HG03025 (cell line): ENCODE results near the gene FRMD7.
"Not testable (repeated sequence)": the region's sequence is repeated elsewhere in the genome, so short reads cannot be mapped to it uniquely, and the experiment has no call there.

Source experiments
- ATAC-seq: cut with Tn5 transposase; IDR thresholded peaks from one replicate; pipeline ENCODE4 v1.9.1; 2021; ENCODE audit warnings: mild to moderate bottlenecking, moderate library complexity; ENCODE audit not compliant: unreplicated experiment, low FRiP score

Gene FRMD7

DNA sequence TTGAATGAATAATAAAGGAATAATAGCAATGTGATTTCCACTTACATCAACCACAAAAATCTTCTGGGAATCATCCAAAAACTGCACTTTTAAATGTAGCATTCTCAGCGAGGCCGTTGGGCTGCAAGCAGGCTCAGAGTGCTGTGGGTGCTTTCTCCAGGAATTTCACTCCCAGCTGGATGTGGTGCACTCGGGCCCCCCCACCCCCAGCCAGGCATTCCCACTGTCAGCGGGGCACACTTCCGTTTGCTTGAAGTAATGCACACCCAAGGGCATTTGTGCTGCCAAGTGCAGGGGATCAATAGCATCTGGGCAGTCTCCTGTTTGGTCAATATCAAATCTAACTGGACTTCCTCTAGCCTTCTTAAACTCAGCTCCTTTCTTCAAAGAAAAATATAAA lies at the start of gene FRMD7:
Gene FRMD7 (minus strand): TSS at position 278 of the 400 bp plus-strand sequence. CDS start 176 bp downstream, at position 102.
- ATAC-seq = no peak

DNA sequence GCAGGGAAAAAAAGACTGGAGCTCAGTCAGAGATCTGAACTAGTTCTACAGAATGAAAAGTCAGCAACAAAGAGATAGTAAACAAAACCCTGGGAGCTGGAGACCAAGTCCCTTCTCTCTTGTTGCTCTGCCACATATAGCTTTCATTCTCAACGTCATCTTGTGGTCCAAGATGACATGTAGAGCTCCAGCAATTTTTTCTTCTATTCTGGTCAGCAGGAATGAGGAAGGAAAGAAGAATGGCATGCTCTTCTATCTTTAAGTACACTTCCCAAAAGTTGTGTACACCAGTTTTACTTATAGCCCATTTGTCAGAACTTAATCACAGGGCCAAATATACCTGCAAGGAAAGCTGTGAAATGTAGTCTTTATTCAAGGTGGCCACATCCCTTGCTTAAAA lies 45.8 kb upstream of the FRMD7 start:
- no peak for ATAC-seq

GRCh38 chrX:132171881-132172280 lies 44.1 kb upstream of the FRMD7 start:
- no peak for ATAC-seq

DNA sequence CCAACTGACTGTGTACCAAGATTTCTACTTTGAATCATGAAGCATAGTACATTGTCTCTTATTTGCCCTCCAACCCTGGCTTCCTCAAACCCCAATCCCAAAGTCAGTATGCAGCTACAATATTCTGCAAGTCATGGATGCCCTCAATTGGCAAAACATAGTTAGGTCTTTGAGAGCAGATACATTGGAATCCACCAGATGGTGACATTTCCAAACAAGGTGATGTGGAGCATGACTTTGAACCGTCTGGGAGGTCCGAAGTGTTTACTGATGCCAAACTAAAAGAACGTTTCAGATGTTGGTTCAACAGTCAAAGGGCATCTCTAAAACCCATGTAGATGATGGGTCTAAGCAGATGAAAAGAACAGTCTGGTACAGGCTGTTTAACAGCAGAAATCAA lies 43.7 kb upstream of the FRMD7 start:
- ATAC-seq = no peak

- no peak for ATAC-seq
These were observed 41.7 kb upstream of the FRMD7 start for GRCh38 chrX:132169554-132169953.

DNA sequence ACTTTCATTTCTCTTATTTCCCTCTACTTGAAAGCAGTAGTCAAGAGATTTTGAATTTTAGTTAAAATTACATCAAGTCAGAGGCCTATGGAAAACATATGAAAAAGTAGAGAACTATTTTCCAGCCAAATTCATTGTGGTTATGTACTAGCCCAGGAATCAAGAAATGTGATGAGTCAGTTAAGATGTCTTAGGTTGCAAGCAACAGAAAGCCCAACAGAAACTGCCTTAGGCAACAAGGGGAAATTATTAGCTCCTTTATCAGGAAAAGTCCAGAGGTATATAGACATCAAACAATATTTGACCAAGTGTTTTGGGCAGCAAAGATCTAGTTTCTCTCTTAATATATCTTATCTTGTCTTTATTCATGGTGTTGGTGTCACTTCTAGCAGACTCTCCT lies 37.8 kb upstream of the FRMD7 start:
- no peak for ATAC-seq

DNA sequence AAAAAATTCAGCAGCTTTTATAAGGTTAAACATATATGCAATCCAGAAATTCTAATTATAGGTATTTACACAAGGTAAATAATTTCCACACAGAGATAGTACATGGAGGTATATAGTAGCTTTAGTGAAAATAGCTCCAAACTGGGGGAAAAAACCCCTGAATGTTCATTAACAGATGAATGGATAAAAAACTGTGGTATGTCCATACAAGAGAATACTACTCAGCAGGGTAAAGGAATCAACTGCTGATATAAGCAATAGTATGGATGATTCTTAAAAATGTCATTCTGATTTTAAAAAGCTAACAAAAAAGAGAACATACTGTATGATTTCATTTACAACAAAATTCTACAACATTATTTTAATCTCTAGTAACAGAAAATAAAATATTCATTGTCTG lies 37.2 kb upstream of the FRMD7 start:
- no peak for ATAC-seq

- ATAC-seq = not testable (repeated sequence)
These were observed 35.3 kb upstream of the FRMD7 start for GRCh38 chrX:132163094-132163493.

- ATAC-seq = no peak
These were observed 25.3 kb upstream of the FRMD7 start for GRCh38 chrX:132153166-132153565.

DNA sequence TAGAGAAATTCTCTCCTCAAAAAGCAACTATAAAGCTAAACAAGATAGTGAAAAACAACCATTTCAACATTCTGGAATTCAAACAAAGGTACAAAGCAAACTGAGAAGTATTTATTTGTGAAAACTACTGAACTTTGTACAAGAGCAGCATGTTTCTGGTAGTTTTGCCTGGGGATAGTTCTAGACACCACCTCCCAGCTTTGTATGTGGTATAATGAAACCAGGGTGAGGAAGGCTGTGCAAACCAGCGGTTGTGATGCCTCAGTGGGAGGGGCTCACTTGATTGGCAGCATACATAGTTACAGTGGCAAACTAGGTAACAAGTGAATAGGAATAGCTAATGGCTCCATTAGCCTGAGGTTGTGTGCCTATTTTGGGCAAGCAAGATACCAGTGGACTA lies 18.6 kb upstream of the FRMD7 start:
- ATAC-seq = no peak

DNA sequence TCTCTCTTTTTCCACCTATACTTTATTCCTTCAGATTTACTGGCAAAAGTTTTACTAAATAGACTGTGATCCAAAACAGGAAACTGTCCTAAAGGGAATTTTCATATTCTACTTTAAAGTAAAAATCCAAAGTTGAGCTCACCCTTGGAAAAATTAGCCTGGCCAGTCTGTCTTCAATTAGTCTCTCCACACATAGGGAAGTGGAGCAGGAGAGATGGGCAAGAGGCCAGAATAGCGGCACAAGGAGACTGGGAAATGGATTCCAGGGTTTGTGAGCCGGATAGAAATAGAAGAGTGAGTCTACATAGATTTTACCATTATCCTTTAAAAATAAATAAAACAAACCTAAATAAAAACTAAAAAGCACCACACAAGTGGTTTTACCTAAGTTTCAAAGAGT lies 16.2 kb upstream of the FRMD7 start:
- no peak for ATAC-seq

DNA sequence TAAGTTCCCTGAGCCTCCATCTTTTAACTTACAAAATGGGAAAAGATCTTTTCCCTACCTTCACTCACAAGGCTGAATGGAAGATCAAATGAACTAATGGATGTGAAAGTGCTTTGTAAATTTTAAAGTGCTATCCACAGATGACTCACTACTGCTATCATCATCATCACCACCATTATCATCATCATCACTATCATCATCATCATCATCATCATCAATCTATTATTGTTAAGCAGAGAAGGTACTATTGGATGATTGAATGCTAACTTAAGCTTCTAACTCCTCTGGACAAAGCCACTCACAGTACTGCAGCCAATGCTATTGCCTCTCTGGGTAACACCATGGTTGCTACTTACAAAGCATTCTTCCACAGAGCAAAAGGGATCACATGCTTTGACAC lies 1.9 kb downstream of the FRMD7 start:
- no peak for ATAC-seq

GRCh38 chrX:132120913-132121312 lies 6.9 kb downstream of the FRMD7 start:
- no peak for ATAC-seq

GRCh38 chrX:132119821-132120515 lies 7.9 kb downstream of the FRMD7 start:
- ATAC-seq = no peak

DNA sequence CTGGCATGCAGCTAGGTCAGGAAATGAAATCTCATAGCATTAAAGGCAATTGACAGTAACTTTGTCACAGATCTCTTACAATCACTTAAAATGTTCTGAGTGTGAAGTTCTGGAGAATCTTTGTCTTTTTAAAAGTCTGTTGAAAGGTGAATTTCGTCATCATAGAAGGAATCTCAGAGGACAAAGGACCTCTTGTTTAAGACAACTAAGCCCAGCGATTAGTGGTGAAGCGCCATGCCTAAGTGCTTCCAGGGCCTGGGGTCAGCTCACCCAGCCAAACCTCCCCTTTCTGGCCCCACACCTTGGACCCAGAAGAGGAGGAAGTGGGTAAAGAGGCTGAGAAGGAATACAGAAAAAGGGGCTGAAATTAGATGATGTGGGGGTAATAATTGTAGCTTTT lies 8.5 kb downstream of the FRMD7 start:
- no peak for ATAC-seq

DNA sequence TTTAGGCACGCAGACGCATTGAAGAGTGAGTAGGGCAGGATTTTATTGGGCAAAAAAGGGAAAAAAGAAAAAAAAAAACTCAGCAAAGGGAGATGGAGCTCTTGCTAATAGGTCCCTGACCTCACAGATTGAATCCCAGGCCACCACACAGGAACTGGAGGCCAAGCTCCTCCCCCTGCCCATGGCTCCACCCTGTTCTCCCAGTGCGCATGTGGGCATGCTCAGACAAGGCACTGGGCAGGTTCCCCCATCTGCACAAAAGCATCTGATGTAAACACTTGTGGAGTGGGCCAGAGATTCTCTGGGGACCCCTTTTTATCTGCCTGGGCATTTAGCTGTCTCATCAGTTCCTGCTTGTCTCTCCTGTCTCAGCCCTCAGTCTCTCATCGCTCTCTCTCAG lies 9.5 kb downstream of the FRMD7 start:
- no peak for ATAC-seq

DNA sequence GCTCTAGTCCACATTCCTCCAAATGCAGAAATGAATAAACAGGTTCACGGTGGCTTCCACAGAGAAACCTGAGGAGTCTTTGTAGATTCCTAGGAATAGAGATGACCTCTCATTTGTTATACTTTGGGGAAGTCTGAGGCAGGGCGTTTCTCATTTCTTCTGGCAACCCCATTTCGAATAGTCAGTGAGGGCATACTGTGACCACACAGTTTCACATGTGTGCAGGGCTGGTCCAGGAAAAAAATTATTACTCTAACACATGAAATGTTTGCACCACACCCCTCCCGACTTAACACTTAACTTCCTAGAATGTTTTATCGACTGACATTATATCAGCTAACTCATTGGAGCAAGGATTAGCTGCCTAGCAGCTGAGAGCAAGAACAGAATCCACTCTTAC lies 12.0 kb downstream of the FRMD7 start:
- ATAC-seq = no peak

- ATAC-seq = no peak
These were observed 13.2 kb downstream of the FRMD7 start for GRCh38 chrX:132114607-132115006.

DNA sequence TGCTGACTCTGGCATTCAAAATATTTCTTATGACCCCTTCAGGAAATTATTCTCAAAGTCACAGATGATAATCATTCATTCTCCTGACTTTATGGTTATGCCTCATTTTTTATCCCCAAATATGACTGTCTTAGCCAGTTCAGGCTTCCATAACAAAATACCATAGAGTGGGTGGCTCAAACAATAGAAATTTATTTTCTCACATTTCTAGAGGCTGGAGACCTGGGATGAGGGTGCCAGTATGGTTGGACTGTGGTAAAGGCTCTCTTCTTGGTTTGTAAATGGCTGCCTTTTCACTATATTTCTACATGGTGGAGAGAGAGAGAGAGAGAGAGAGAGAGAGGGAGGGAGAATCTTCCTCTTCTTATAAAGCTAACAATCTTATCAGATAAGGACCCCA lies 20.5 kb downstream of the FRMD7 start:
- ATAC-seq = no peak

GRCh38 chrX:132101799-132102198 lies 26.0 kb downstream of the FRMD7 start:
- no peak for ATAC-seq

- ATAC-seq = no peak
These were observed 26.6 kb downstream of the FRMD7 start for GRCh38 chrX:132101206-132101605.

GRCh38 chrX:132098704-132099103 lies 29.1 kb downstream of the FRMD7 start:
- ATAC-seq = not testable (repeated sequence)

DNA sequence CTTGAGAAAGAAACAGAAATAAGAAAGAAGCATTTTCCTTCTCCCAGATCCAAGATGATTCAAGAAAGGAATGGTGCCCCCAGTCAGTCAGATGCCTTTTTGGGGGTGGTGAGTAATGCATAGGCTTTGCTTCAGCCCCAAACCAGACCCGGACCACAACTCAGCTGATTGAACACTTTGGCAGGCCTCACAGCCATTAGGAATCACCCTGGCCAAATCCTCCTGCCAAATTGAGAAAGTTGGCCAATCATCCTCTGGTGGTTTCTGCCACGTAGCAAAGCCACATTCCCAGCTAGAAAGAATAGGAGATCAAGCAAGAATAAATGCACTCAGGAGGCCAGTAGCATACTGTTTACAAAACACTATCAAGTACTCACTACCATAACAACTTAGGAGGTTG lies 33.7 kb downstream of the FRMD7 start:
- no peak for ATAC-seq
